ENCODE results near the gene NACC2.

- TF ChIP-seq CTCF (IDR thresholded peaks at IDR 0.05) (no peak), ZFX (IDR thresholded peaks at IDR 0.05; ENCODE audit: borderline replicate concordance) (no peak)
Measured at GRCh38 chr9:135979547-135980166, 115.4 kb downstream of the NACC2 start.

Measured in 22Rv1 (cell line).